Skeletal muscle satellite cell (primary cell): ENCODE data around the gene DEPDC5.

Experiments
- H3K27me3 ChIP-seq: 2 replicates; pipeline ENCODE4 v1.7.0; 2013; ENCODE audit warnings: low read length; ENCODE audit not compliant: control insufficient read depth, insufficient read depth
- H3K36me3 ChIP-seq: 2 replicates; pipeline ENCODE4 v1.7.0; 2013; ENCODE audit warnings: mild to moderate bottlenecking, control low read depth, low read length; ENCODE audit not compliant: insufficient read depth
- H3K4me1 ChIP-seq: 2 replicates; pipeline ENCODE4 v1.7.0; 2013; ENCODE audit warnings: low read length; ENCODE audit not compliant: control insufficient read depth, insufficient read depth
- H3K4me2 ChIP-seq: 2 replicates; pipeline ENCODE4 v1.7.0; 2013; ENCODE audit warnings: mild to moderate bottlenecking, low read length
- H3K4me3 ChIP-seq: 2 replicates; pipeline ENCODE4 v1.7.0; 2013; ENCODE audit warnings: low read length
- H3K9ac ChIP-seq: 2 replicates; pipeline ENCODE4 v1.7.0; 2013; ENCODE audit warnings: mild to moderate bottlenecking, low read depth, low read length, moderate library complexity
- H3K9me3 ChIP-seq: replicated peaks from 2 replicates; pipeline ENCODE4 v1.7.0; 2013; ENCODE audit warnings: mild to moderate bottlenecking, control low read depth, low read length

DEPDC5 gene

DNA sequence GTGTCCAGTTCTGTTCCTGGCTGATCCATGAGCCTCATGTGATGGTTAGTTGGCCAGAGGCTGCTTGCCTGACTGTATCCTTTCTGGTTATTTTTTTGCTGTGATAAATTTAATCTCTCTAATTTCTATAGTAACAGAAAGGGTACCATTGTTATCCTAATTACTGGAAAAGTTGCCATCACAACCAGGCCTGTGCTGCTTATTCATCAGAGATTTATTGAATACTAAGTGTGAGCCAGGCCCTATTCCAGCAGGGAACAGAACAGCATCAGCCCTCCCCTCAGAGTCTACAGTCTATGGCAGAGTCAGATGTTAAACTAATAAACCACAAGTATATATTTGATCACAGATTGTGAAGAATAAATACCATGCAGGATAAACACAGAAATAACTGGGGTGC lies 86.8 kb downstream of the DEPDC5 start:
- no peaks in the 10 kb centered on the region for H3K27me3 ChIP-seq
- H3K4me2 ChIP-seq, result no peak overlapping the region
- H3K4me1 ChIP-seq, result no peaks in the 10 kb centered on the region
- no peak overlapping the region for H3K4me3 ChIP-seq
- H3K9ac ChIP-seq, result no peak overlapping the region
- H3K9me3 ChIP-seq, result no peaks in the 10 kb centered on the region
- peaks cover 49% of the 10 kb centered on the region for H3K36me3 ChIP-seq

DNA sequence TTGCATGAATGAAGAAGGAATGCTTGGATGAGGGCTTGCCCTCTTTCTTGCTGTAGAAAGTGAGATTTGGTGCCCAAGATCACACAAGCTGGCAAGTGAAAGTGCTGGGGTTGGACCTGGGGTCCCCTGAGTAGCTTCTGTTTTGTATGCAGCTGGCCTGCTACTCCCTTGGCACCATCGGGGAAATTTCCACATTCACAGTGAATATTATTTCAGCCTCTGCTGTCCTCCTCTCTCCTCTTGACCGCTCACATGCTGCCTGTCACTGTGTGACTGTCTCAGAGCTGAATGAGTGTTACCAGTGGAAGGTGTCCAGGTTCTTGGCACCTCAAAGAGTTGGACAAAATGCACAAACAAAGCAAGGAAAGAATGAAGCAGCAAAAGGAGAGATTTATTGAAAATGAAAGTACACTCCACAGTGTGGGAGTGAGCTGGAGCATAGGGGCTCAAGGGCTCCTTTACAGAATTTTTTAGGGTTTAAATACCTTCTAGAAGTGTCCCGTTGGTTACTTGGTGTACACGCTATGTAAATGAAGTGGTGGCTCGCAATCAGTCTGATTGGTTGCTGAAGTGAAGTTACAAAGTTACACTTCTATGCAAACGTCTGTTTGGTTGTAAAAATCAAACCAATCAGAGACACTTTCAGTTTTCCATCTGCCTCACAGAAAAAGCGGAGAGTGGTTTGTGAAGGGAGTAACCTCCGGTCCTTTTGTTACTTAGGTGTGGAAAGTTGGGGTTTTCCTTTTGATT lies 87.4 kb downstream of the DEPDC5 start:
- Histone ChIP-seq H3K36me3 (peaks cover 50% of the 10 kb centered on the region), H3K4me3 (no peak overlapping the region), H3K9ac (no peak overlapping the region), H3K9me3 (no peaks in the 10 kb centered on the region), H3K4me1 (no peaks in the 10 kb centered on the region), H3K4me2 (no peak overlapping the region), H3K27me3 (no peaks in the 10 kb centered on the region)

DNA sequence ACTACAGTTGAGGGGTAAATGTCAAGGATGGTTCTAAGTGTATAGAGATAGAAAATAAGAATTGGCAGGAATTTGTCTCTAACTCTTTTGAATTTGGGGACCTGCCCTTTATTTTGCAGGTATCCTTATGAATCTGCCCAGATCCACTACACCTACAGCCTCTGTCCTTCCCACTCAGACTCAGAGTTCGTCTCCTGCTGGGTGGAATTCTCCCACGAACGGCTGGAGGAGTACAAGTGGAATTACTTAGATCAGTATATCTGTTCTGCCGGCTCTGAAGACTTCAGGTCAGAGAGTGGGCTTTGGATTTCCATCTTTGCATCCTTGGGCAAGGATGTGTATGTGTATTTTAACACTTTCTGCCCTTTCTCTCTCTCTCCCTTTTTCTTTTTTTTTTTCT lies 89.7 kb downstream of the DEPDC5 start:
- Histone ChIP-seq H3K4me2 (no peak overlapping the region), H3K36me3 (peaks cover 69% of the 10 kb centered on the region), H3K4me3 (no peak overlapping the region), H3K9ac (no peak overlapping the region), H3K27me3 (no peaks in the 10 kb centered on the region), H3K4me1 (no peaks in the 10 kb centered on the region), H3K9me3 (no peaks in the 10 kb centered on the region)

DNA sequence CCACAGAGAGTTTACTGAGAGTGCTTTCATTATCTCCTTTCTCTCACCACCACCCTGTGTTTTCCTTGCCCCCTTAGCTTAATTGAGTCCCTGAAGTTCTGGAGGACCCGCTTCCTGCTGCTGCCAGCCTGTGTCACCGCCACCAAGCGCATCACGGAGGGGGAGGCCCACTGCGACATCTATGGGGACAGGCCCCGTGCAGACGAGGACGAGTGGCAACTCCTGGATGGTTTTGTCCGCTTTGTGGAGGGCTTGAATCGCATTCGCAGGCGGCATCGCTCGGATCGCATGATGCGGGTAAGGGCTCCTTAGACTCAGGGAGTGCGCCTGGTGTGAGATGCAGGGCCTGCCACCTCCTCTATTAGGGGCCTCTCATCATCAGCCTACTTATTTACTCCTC lies 91.1 kb downstream of the DEPDC5 start:
- H3K4me2 ChIP-seq, result no peak overlapping the region
- H3K36me3 ChIP-seq, result peaks cover 65% of the 10 kb centered on the region
- H3K4me1 ChIP-seq, result no peaks in the 10 kb centered on the region
- H3K4me3 ChIP-seq, result no peak overlapping the region
- no peaks in the 10 kb centered on the region for H3K9me3 ChIP-seq
- H3K27me3 ChIP-seq, result no peaks in the 10 kb centered on the region
- no peak overlapping the region for H3K9ac ChIP-seq

DNA sequence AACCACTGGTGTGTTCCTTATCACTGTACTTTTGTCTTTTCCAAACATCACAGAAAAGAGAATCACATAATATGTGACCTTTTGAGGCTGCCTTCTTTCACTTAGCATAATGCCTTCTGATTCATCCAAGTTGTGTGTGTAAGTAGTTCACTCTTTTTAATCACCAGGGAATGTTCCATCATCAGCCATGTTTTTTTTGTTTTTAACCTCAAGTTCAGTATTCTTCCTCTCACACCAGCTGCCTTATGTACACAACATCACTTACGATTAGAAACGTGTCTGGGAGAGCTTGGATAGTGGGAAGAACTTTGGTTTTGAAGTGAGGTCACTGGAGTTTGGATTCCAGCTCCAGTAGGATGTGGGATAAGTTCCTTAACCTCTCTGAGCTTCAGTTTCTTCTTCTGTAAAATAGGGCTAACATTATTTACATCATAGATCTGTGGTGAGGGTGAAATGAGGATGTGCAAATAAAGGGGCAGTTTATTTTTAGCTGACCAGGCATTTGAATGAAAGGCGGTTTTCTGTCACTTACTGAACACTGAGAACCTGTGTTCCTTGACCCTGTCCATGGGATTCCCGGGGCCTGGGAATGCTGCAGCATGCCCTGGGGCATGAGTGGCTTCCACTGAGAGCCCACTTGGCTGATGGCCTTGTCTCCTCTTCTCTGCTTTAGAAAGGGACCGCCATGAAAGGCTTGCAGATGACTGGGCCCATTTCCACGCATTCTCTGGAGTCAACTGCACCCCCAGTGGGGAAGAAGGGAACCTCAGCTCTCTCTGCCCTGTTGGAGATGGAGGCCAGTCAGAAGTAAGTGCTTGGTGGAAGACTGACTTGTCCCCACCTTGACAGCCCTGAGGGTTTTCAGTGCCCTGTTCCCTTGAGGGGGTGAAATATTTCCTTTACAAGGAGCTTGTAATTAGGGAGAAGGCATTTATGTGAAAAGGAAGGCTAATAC lies 92.6 kb downstream of the DEPDC5 start:
- no peak overlapping the region for H3K9ac ChIP-seq
- no peak overlapping the region for H3K4me2 ChIP-seq
- no peaks in the 10 kb centered on the region for H3K9me3 ChIP-seq
- H3K4me1 ChIP-seq, result no peaks in the 10 kb centered on the region
- H3K4me3 ChIP-seq, result no peak overlapping the region
- peaks cover 60% of the 10 kb centered on the region for H3K36me3 ChIP-seq
- no peaks in the 10 kb centered on the region for H3K27me3 ChIP-seq

DNA sequence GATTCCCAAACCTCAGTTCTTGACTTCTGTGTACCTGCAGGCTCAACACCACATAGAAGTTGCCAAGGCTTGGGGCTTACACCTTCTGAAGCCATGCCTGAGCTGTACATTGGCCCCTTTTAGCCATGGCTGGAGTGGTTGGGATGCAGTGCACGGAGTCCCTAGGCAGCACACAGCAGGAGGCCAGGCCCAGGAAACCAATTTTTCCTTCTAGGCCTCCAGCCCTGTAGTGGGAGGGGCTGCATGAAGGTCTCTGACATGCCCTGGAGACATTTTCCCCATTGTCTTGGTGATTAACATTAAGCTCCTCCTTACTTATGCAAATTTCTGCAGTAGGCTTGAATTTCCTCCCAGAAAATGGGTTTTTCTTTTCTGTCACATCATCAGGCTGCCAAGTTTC lies 94.6 kb downstream of the DEPDC5 start:
- Histone ChIP-seq H3K4me1 (peaks cover 6% of the 10 kb centered on the region), H3K4me3 (no peak overlapping the region), H3K27me3 (no peaks in the 10 kb centered on the region), H3K9me3 (no peaks in the 10 kb centered on the region), H3K9ac (no peak overlapping the region), H3K4me2 (no peak overlapping the region), H3K36me3 (peaks cover 51% of the 10 kb centered on the region)

DNA sequence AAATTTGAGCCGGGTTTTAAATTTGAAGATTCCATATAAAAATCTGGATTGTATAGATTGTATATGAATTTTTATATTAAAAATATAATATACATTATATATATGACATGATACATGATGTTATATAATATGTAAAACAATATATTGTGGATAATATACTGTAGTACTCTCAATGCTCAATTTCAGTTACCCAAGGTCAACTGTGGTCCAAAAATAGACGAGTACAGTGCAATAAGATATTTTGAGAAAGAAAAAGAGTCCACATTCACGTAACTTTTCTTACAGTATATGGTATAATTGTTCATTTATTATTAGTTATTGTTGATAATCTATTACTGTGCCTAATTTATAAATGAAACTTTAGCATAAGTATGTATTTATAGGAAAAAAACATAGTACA lies 96.3 kb downstream of the DEPDC5 start:
- no peak overlapping the region for H3K9ac ChIP-seq
- no peak overlapping the region for H3K4me2 ChIP-seq
- H3K4me1 ChIP-seq, result peaks cover 6% of the 10 kb centered on the region
- no peaks in the 10 kb centered on the region for H3K9me3 ChIP-seq
- H3K36me3 ChIP-seq, result peaks cover 47% of the 10 kb centered on the region
- no peaks in the 10 kb centered on the region for H3K27me3 ChIP-seq
- H3K4me3 ChIP-seq, result no peak overlapping the region

DNA sequence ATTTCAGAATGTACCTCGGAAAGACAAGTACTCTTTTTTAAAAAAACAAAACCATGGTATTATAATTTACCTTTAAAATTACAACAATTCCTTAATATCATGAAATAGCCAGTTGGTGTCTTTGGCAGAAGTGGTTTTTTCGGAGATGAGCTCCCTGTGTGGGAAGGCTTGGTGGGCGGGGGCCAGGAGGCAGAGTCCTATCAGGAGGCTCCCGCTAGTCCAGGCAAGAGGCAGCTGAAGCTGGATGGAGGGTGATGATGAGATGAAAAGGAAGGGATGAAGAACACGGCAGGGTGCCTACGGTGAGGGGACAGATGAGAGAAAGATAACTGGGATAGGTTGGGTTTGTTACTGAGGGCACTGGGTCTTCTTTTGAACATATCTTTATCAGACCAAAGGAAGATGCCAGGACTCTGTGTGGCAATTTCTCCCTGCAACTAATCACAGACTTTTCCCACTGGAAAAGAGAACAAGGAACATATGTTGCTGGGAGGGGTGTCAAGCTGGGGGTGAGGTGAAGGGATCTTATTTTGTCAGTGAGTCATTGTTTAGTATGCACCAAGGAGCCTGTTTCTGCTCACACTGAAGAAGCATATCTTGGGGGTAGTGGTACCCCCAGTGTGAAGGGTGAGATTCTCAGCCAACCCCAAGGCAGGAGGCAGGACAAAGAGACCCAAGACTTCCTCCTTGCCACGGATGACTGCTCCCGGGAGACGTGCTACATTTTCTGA lies 99.0 kb downstream of the DEPDC5 start:
- peaks cover 27% of the 10 kb centered on the region for H3K36me3 ChIP-seq
- peaks cover 6% of the 10 kb centered on the region for H3K4me1 ChIP-seq
- no peak overlapping the region for H3K9ac ChIP-seq
- no peaks in the 10 kb centered on the region for H3K9me3 ChIP-seq
- no peak overlapping the region for H3K4me2 ChIP-seq
- H3K4me3 ChIP-seq, result no peak overlapping the region
- H3K27me3 ChIP-seq, result no peaks in the 10 kb centered on the region

DNA sequence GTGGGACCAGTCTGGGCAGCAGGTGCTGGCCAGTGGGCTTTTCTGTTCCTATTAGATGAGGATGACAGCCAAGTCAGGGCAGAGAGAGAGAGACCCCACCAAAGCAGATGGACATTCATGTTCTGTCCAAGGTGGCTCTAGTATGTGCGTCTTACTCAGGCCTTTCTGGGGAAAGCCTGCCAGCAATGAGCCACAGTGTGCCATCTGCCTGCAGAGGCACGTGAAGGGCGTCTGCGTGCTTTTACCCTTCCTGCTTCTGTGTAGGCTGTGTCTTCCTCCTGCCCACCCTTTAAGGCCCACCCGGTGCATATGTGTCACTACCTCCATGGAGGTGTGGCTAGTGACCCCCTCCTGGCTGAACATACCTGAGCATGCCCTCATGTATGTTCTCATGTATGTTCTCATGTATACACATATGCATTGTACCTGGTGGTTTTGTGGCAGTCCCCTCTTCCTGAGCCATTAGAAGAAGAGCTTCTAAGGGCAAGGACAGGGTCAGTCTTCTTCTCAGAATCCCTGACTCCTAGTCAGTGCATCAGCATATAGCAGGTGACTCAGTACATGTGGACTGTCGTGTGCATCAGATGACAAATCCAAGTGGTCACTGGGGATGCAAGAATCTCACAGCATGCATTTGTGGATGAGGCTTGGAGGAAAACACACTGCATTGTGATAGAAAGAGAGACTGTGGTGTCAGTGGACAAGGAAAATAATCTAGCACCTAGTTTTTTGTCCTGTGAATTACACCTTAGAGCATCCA lies 100.1 kb downstream of the DEPDC5 start:
- H3K4me2 ChIP-seq, result no peak overlapping the region
- no peaks in the 10 kb centered on the region for H3K9me3 ChIP-seq
- H3K4me1 ChIP-seq, result peaks cover 6% of the 10 kb centered on the region
- peaks cover 26% of the 10 kb centered on the region for H3K36me3 ChIP-seq
- no peaks in the 10 kb centered on the region for H3K27me3 ChIP-seq
- H3K9ac ChIP-seq, result no peak overlapping the region
- H3K4me3 ChIP-seq, result no peak overlapping the region

DNA sequence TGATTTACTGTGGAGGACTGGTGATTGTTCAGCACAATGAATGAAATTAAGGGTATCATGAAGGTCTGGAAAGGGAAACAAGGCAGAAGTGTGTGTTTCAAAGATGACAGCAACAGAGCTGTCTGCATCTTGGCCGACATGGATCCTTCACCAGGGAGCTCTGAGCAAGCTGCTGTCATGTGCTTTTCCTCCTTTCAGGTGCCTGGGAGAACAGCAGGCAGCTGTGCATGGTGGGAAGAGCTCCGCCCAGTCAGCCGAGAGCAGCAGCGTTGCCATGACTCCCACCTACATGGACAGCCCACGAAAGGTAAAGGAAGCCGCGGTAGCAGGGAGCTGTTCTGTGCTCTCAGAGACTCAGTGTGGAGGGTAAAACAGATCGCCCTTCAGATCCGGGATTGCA lies 103.4 kb downstream of the DEPDC5 start:
- Histone ChIP-seq H3K36me3 (peaks cover 19% of the 10 kb centered on the region), H3K4me2 (no peak overlapping the region), H3K9ac (no peak overlapping the region), H3K4me1 (peaks cover 14% of the 10 kb centered on the region), H3K27me3 (no peaks in the 10 kb centered on the region), H3K4me3 (no peak overlapping the region), H3K9me3 (no peaks in the 10 kb centered on the region)
